Erythroblast (primary cell): ENCODE data around the gene RCSD1.

Experiments used
- DNase-seq, 2 experiments: peaks; one replicate each; lab custom pipeline; 2025; lab: John Stamatoyannopoulos, UW
- GATA1 ChIP-seq: IDR thresholded peaks from 2 replicates; pipeline ENCODE4 v1.6.1; 2011; ENCODE audit warnings: low read depth, mild to moderate bottlenecking, control low read depth, low read length, moderate library complexity
- POLR2A ChIP-seq: IDR thresholded peaks from 2 replicates; pipeline ENCODE4 v1.6.1; 2011; ENCODE audit warnings: mild to moderate bottlenecking, low read length

Gene RCSD1

DNA sequence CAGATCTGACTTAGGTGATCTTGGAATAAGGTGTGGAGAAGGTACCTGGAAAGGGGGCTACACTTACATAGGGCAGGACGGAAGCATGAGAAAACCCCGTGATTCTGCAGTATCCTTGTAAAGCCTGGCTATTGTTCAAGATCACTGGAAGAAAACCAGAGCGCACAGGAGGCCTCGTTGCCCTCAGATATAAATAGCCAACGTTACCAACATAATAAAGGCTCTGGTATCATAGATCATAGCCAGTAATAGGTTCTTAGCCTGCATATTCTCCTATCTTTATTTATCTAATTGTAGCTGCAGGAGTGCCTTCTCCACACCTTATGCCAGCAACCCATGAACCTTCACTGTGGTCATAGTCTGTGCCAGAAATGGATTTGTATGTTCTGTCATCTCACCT is 55.8 kb downstream of the RCSD1 start:
- DNase-seq, result no peak
- TF ChIP-seq POLR2A (no peak), GATA1 (no peak)

DNA sequence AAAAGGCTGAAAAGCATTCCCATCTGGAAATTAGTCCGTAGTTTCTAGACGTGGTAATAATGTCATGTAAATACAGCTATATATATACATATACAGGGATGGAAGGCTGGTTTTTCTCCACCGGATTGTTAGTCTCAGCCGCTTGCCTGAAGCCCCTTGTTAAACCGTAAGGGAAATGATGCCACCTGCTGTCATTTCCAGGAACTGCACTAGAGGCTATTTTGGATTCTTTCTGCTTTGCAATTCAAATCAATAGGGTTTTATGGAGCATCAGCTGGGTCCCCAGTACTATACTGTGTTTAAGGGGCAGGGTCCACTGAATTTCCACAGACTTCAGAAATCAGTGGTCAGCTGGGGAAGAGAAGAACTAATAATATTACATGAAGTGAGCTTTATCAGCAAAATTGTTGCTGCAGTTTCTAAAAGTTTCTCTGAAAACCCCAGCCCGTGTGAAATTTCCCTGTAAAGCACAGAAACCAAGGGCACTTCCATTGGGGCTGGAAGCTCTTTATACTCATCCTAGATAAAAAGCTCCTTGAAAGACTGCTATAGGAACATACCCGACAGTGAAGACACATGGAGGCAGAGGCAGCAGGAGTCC is 58.0 kb downstream of the RCSD1 start:
- TF ChIP-seq POLR2A, result no peak
- no peak for TF ChIP-seq GATA1
- DNase-seq, result peak; percentile 76 to 87

DNA sequence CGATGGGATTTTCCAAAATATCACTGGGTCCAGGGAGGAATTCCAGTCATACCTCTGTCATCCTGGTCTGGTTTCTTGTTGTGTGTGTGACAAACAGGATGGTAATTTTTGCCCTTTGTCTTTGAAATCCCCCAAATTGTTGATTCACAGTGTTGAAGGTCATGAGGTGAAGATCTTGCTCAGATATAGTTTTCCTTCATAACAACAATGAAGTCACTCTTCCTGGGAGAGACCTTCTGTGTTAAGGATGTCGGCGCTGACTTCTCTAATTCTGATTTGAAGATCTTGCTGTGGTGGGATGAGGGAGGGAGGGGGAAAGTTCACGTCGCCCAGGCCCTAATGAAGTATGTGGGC is 59.5 kb downstream of the RCSD1 start:
- DNase-seq, result no peak
- TF ChIP-seq GATA1 (no peak), POLR2A (no peak)

DNA sequence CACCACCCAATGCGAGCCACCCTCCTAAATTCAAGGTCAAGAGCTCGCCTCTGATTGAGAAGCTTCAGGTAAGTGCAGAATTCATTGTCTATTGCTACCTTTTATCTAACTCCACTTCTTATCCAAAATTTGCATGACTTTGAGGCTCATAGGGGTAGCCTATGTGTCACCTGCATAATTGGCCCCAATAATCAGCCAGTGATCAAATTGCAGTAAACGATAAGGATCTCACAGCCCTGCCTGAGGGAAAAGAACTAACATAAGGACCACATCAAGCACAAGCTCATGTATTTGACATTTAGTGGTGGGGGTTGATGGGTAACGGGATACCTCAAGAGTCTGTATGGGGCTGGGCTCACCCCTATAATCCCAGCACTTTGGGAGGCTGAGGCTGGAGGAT is 60.0 kb downstream of the RCSD1 start:
- TF ChIP-seq GATA1 (no peak), POLR2A (no peak)

DNA sequence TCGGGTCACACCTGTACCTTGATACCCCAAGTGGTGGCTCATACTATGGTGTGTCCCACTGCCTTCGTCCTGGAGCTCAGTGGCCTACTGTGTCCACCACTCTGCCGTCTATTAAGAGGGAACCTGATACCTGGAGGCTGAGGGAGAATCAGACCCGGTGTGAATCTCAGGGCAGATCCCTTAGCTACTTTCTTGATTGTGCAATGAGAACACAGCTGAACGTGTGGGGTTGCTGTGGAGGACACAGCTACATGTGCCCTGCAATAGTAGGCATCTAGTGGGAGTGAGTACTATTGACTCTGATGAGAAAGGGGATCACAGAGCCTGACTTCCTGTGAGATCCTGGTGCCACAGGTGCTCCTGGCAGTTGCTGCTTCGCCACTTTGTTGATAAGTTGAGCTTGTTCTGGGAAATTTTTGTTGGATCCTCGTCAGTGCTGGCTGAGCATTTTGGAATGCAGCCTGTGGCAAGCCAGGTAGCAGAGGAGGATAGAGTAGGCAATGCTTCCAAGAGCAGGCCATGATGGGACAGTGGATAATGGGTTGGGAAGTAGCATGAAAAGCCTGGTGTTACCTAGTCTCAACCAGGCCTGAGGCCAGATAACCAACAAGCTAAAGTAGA is 63.5 kb downstream of the RCSD1 start:
- no peak for TF ChIP-seq GATA1
- no peak for TF ChIP-seq POLR2A
- DNase-seq, result no peak

More for the DNA sequence above, 60.0 kb downstream of the RCSD1 start:
- no peak for DNase-seq

DNA sequence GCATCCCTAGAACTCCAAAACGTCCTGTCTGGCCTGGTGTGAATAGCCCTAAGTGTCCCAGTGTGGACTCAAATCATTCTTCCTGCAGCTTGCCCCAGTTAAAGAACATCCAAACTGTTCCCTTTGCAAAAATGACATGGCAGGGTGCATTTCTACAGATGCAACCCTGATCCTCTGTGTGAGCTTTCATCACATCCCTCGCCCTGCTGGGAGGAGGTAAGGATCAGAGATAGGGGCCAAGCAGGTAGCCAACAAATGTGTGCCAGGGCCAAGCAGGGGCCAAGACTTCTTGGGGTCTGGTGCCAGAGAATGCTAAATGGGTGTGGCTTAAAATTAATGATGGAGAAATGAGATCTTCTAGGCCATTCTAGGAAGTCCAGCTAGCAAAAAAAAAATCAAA is 64.7 kb downstream of the RCSD1 start:
- TF ChIP-seq GATA1 (no peak), POLR2A (no peak)
- DNase-seq, result no peak

DNA sequence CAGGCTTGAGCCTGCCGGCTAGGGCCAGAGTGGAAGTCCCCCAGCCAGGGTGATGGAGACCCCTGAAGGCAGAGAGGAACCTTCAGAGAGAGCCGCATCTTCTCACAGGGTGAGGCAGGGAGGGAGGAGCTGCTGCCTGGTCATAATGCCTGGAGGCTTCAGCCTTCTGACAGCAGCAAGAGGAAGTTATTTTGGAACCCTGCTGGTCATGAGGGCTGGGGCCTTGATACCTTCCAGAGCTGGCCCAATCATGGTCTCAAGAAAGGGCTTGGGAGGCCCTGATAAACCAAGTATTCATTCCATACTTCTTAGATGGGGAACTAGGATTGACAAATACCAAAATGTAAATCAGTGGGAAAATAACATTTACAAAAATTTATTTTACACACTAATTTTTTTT is 65.1 kb downstream of the RCSD1 start:
- TF ChIP-seq POLR2A (no peak), GATA1 (no peak)
- no peak for DNase-seq

DNA sequence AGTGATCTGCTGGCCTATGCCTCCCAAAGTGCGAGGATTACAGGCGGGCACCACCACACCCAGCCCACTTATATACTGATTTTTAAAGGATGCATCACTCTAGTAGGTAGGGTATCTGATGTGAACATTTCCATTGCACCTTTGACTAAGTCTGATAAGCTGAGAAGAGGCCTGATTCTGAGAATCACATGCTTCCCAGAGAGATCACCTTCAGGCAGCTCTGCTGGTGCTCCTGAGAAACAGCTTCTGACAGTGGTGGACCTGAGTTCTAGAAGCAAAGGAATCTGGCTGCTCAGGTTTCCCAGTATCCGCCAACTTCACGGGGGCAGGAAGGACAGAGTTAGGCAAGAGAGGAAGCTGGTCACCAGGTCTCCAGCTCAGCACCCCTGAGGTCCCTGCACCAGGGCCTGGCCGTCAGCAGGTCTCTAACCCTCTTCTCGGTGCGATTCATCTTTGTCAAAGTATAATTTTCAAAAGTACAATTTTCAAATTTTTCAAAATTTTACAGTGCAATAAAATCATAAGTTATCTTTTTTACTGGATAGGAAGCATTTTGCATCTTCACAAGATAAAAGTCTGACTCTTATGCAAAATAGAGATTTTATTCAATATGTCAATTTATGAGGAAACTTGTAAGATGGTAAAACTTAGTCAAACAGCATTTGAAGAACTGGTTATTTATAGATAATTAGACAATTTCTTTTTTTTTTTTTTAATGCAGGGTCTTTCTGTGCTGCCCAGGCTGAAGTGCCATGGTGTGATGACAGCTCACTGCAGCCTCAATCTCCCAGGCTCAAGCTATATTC is 65.9 kb downstream of the RCSD1 start:
- no peak for DNase-seq
- no peak for TF ChIP-seq POLR2A
- TF ChIP-seq GATA1, result no peak

DNA sequence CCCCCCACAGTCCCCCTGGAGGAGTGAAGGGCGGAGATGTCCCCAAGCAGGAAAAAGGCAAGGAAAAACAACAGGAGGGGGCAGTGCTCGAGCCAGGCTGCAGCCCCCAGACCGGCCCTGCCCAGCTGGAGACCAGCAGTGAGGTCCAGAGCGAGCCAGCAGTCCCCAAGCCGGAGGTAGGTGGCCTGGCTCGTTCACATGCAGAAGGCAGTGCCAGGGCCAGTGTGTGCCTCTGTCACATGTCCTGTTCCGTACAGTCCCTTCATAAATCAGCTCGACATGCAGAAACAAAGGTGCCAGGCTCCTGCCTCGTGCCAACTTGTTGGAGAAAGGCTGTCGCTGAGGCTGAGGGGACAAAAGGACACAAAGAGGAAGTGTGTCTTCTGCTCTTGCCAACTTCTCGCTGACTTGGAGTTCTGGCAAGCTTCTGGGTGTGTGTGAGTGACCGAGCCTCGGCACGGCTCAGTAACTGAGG is 67.7 kb downstream of the RCSD1 start:
- no peak for DNase-seq
- no peak for TF ChIP-seq GATA1
- TF ChIP-seq POLR2A, result no peak

DNA sequence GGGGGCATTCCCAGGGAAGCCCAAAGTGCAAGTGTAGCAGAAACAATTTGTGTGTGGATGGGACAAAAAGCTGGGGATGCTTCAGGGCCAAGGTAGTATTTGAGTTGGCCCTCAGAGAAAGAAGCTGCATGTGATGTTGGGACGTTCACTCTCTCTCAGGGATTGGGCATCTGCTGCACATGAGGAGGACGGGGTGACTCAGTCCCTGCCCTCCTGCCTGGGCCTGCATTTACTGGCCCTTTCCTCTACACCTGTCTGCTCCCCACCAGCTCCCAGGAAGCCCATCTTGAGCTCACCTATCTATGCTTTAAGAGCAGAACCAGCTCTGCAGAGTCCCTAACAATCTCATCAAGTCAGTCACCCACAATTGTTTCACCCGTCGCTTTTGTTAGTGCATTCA is 68.3 kb downstream of the RCSD1 start:
- TF ChIP-seq GATA1 (no peak), POLR2A (no peak)

DNA sequence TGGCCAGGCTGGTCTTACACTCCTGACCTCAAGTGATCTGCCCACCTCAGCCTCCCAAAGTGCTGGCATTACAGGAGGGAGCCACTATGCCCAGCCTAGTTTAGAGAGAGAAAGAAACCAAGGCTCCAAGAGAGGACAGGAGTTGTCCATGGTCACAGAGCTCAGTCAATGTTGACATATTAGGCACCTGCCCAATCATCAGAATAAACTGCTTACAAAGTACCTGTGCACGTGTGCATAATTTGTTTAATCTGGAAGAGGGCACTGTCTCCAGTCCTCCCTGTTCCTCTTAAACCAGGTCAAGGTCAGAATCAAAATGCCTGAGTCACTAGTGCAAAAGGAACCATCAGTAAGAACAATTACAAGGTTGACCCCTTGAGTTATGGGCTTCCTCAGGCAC is 71.5 kb downstream of the RCSD1 start:
- no peak for TF ChIP-seq POLR2A
- no peak for TF ChIP-seq GATA1
- no peak for DNase-seq

More for the DNA sequence above, 68.3 kb downstream of the RCSD1 start:
- no peak for DNase-seq

DNA sequence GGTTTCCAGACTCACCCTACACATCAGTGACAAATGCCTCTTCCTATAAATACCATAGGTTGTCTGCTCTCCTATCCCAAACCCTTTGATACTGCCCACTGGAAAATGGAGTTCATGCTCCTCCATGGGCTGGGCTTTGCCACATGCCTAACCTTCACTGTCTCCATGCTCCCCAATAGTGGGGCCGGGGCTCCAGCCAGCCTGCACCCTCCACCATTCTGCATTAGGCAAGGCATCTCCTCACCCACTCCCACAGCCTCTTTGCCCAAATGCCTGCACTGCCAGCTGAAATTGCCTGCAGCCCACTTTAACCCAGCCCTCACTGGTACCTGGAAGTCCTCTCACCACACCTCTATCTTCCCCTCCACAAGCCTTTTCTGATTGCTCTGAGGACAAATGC is 73.5 kb downstream of the RCSD1 start:
- no peak for DNase-seq
- TF ChIP-seq POLR2A (no peak), GATA1 (no peak)

DNA sequence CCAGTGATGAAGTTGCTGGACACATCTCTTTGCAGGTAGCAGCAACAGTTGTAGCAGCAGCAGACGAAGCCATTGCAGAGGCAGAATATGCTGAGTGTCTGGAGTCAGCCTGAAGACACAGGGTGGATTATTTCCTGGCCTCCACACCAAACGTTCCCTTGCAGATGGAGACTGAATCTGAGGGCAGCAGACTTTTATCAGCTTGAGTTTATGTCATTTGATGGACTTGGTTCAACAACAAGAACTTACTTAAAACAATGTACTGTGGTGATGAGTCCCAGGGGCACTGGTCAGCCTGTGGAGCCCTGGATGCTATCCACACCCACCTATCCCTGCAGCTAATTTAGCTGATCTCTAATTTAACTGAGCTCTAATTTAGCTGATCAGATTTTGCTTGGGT is 74.7 kb downstream of the RCSD1 start:
- no peak for TF ChIP-seq GATA1
- TF ChIP-seq POLR2A, result no peak
- no peak for DNase-seq

DNA sequence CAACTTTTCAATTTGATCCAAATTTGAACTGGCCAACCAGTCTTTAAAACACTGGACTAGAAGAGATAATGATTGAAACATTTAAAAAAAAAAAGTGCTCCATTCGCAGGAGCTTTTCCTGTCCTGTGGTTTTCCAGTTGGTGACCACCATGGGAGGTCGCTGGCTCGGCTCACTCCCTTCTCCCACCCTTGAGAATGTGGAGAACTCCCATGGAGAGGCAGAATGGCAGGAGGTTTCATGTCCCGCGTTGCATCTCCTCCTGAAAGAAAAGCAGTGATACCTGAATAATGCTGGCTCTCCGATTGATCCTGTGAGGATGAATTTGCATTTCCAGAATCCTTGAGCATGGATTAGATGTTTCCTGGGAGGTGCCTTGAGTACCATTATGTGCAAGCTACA is 75.2 kb downstream of the RCSD1 start:
- TF ChIP-seq GATA1 (no peak), POLR2A (no peak)
- no peak for DNase-seq
